B cell (primary cell): ENCODE measurements around the gene RGSL1.

Experiments used
- EZH2 ChIP-seq: IDR thresholded peaks from 2 replicates; pipeline ENCODE4 v1.6.1; 2012; ENCODE audit warnings: borderline replicate concordance, low read depth, mild to moderate bottlenecking, moderate library complexity, low read length; ENCODE audit not compliant: insufficient read depth, poor library complexity, severe bottlenecking
- TF ChIP-seq, protein P1 (sequence below): fragments of 200-600 bp; IDR thresholded peaks from one replicate; pipeline ENCODE4 v1.8.0; 2022; ENCODE audit warnings: antibody characterized with exemption, mild to moderate bottlenecking

- no peak for TF ChIP-seq EZH2
- TF ChIP-seq, protein P1, sequence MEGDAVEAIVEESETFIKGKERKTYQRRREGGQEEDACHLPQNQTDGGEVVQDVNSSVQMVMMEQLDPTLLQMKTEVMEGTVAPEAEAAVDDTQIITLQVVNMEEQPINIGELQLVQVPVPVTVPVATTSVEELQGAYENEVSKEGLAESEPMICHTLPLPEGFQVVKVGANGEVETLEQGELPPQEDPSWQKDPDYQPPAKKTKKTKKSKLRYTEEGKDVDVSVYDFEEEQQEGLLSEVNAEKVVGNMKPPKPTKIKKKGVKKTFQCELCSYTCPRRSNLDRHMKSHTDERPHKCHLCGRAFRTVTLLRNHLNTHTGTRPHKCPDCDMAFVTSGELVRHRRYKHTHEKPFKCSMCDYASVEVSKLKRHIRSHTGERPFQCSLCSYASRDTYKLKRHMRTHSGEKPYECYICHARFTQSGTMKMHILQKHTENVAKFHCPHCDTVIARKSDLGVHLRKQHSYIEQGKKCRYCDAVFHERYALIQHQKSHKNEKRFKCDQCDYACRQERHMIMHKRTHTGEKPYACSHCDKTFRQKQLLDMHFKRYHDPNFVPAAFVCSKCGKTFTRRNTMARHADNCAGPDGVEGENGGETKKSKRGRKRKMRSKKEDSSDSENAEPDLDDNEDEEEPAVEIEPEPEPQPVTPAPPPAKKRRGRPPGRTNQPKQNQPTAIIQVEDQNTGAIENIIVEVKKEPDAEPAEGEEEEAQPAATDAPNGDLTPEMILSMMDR = no peak
These were observed 19.5 kb upstream of the RGSL1 start for GRCh38 chr1:182430263-182431068.
